HG02678 (cell line): ENCODE data around the gene MPP3.

ENCODE experiments used
- ATAC-seq: cut with Tn5 transposase; IDR thresholded peaks from one replicate; pipeline ENCODE4 v1.9.1; 2021; ENCODE audit warnings: mild to moderate bottlenecking, moderate library complexity; ENCODE audit not compliant: unreplicated experiment

MPP3 gene

GRCh38 chr17:43754947-43755346 is 78.0 kb downstream of the MPP3 start:
- no peak for ATAC-seq

- ATAC-seq, result no peak
Observed at GRCh38 chr17:43753493-43754129, 79.3 kb downstream of the MPP3 start.
